A673 (cell line): ENCODE data around the gene LRRTM3. TPM values are rescaled to one million over a fixed set of nuclear protein-coding genes. Genes with fewer than 3 reads are reported as not detected.

Source experiments
- BruUV-seq: library from RNA; stranded (reverse); fragments of 400-500 nt; replicated peaks from 2 replicates; lab custom pipeline; 2021; lab: Mats Ljungman, UMichigan
- CTCF ChIA-PET: fragments of 300-600 bp; sonication (Branson Sonifier 250); formaldehyde crosslinking; loops from one replicate; lab custom pipeline; 2022; ENCODE audit warnings: antibody characterized with exemption; lab: Charles Lee
- POLR2A ChIA-PET: fragments of 300-600 bp; sonication (Branson Sonifier 250); formaldehyde crosslinking; loops from one replicate; lab custom pipeline; 2022; ENCODE audit warnings: antibody characterized with exemption; ENCODE audit not compliant: low non-redundant PET; lab: Charles Lee
- DNase-seq: peaks from one replicate; pipeline ENCODE4 v3.0.0-alpha.2; 2015; ENCODE audit warnings: low spot score
- H3K27ac ChIP-seq: fragments of 200-600 bp; sonication (generic); 2 replicates; pipeline ENCODE4 v1.5.1; 2016; ENCODE audit warnings: mixed run types, low read depth, mild to moderate bottlenecking, mixed read lengths, antibody characterized with exemption, low read length; ENCODE audit not compliant: poor library complexity, severe bottlenecking
- H3K27me3 ChIP-seq: fragments of 200-600 bp; sonication (generic); replicated peaks from 2 replicates; pipeline ENCODE4 v1.6.1; 2017; ENCODE audit warnings: mixed run types, low read depth, mild to moderate bottlenecking, mixed read lengths, antibody characterized with exemption, low read length; ENCODE audit not compliant: insufficient read depth, poor library complexity
- H3K36me3 ChIP-seq: fragments of 200-600 bp; sonication (generic); 2 replicates; pipeline ENCODE4 v1.6.1; 2016; ENCODE audit warnings: mixed run types, mild to moderate bottlenecking, mixed read lengths, antibody characterized with exemption, low read length; ENCODE audit not compliant: insufficient read depth, poor library complexity, severe bottlenecking
- H3K4me1 ChIP-seq: fragments of 200-600 bp; sonication (generic); 2 replicates; pipeline ENCODE4 v1.6.1; 2017; ENCODE audit warnings: mixed run types, mild to moderate bottlenecking, mixed read lengths, antibody characterized with exemption, low read length; ENCODE audit not compliant: insufficient read depth, poor library complexity, severe bottlenecking
- H3K4me3 ChIP-seq: fragments of 200-600 bp; sonication (generic); 2 replicates; pipeline ENCODE4 v1.5.1; 2016; ENCODE audit warnings: low read depth, mixed run types, mild to moderate bottlenecking, mixed read lengths, low read length; ENCODE audit not compliant: poor library complexity, severe bottlenecking
- H3K9me3 ChIP-seq: fragments of 200-600 bp; sonication (generic); 2 replicates; pipeline ENCODE4 v1.6.1; 2016; ENCODE audit warnings: mixed run types, low read depth, mild to moderate bottlenecking, mixed read lengths, antibody characterized with exemption, low read length; ENCODE audit not compliant: poor library complexity, severe bottlenecking
- EZH2 ChIP-seq: fragments of 200-600 bp; sonication (generic); IDR thresholded peaks from 2 replicates; pipeline ENCODE4 v1.6.1; 2017; ENCODE audit warnings: borderline replicate concordance, low read depth, mild to moderate bottlenecking, mixed read lengths, antibody characterized with exemption, low read length; ENCODE audit not compliant: poor library complexity, severe bottlenecking
- intact Hi-C: fragments of 100-400 bp; cut with micrococcal nuclease; formaldehyde crosslinking; loops from one replicate; pipeline ENCODE4 v1.10.0; 2022; ENCODE audit not compliant: unreplicated experiment
- total RNA-seq: library from RNA; stranded (reverse); gene quantifications from 2 replicates; pipeline ENCODE4 v1.2.3, GENCODE V29; 2021
- TF ChIP-seq, protein P1 (sequence below): fragments of 300-800, 200-600 bp; sonication (generic); conservative IDR thresholded peaks from 2 replicates; pipeline ENCODE4 v1.5.1; 2017; ENCODE audit warnings: low read depth, mild to moderate bottlenecking, antibody characterized with exemption, low read length, moderate library complexity, mixed read lengths

The LRRTM3 gene
- total RNA-seq, 1 experiment from 2014 or later = not detected

DNA sequence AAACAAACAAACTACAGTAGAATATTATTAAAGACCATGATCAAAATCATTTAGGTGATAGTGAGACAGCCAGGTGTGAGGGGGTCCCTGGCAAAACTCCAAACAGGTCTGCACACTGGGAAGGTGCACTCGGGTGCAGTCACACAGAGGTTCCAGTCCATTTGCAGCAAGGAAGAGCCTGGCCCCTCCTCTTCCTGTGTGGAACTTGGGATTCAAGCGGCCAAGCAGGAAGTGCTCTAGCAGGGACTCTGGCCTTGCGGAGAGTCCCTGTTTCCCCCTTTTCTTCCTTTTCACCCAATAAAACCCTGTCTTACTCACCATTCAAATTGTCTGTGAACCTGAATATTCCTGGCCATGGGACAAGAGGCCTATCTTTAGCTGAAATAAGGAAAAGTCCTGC, 181.8 kb downstream of the LRRTM3 start:
- no TSS peak for BruUV-seq
- no peaks in the 10 kb centered on the region for H3K9me3 ChIP-seq
- H3K4me3 ChIP-seq = no peak overlapping the region
- no peak for TF ChIP-seq EZH2
- TF ChIP-seq, protein P1, sequence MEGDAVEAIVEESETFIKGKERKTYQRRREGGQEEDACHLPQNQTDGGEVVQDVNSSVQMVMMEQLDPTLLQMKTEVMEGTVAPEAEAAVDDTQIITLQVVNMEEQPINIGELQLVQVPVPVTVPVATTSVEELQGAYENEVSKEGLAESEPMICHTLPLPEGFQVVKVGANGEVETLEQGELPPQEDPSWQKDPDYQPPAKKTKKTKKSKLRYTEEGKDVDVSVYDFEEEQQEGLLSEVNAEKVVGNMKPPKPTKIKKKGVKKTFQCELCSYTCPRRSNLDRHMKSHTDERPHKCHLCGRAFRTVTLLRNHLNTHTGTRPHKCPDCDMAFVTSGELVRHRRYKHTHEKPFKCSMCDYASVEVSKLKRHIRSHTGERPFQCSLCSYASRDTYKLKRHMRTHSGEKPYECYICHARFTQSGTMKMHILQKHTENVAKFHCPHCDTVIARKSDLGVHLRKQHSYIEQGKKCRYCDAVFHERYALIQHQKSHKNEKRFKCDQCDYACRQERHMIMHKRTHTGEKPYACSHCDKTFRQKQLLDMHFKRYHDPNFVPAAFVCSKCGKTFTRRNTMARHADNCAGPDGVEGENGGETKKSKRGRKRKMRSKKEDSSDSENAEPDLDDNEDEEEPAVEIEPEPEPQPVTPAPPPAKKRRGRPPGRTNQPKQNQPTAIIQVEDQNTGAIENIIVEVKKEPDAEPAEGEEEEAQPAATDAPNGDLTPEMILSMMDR = no peak
- intact Hi-C loops = no loop called here
- POLR2A ChIA-PET = no interaction called here
- no peak overlapping the region for H3K27ac ChIP-seq
- no peaks in the 10 kb centered on the region for H3K4me1 ChIP-seq
- no peaks in the 10 kb centered on the region for H3K36me3 ChIP-seq
- CTCF ChIA-PET = no interaction called here
- no peaks in the 10 kb centered on the region for H3K27me3 ChIP-seq
- DNase-seq = no peak

DNA sequence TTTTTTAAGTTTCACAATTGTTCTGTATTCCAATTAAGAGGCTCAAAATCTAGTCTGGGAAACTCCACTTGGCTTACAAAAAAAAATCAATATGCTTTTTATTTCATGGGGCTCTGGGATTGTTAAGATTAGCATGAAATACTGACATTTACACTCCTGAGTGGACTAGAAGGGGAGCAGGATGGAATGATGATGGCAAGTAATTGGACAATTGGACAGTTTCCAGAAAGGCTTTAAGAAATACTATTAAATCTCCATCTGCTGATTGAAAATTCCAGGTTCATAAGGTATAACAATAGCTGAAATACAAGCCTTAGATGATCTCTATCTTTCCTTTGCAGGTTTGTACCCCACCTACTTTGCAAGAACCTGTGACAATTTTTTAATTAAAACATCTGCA, 184.4 kb downstream of the LRRTM3 start:
- H3K36me3 ChIP-seq = no peaks in the 10 kb centered on the region
- no peaks in the 10 kb centered on the region for H3K27me3 ChIP-seq
- no peaks in the 10 kb centered on the region for H3K4me1 ChIP-seq
- intact Hi-C loops = no loop called here
- BruUV-seq = no TSS peak
- no peaks in the 10 kb centered on the region for H3K9me3 ChIP-seq
- H3K4me3 ChIP-seq = no peak overlapping the region
- TF ChIP-seq, protein P1 = no peak
- TF ChIP-seq EZH2 = no peak
- CTCF ChIA-PET = no interaction called here
- POLR2A ChIA-PET = no interaction called here
- no peak overlapping the region for H3K27ac ChIP-seq
- no peak for DNase-seq

DNA sequence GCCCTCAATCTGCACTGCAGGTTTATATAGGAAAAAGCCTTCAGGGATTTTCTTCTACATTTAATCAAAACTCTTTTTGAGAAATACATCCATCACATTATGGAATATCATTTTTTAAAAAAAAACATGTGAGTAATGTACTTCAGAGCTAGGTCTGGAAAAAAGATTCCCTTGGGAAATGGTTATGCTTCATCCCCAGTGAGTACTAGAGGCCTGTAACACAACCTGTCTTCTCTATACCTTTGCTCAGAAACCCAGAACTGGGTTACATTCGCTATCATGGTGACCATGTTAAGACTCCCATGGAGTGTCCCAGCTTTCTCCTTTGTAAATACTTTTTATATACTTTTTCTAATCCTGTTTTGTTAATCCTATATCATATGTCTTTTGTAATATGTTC, 186.9 kb downstream of the LRRTM3 start:
- CTCF ChIA-PET = no interaction called here
- intact Hi-C loops = no loop called here
- BruUV-seq = no TSS peak
- H3K9me3 ChIP-seq = no peaks in the 10 kb centered on the region
- H3K4me3 ChIP-seq = no peak overlapping the region
- H3K27ac ChIP-seq = no peak overlapping the region
- POLR2A ChIA-PET = no interaction called here
- no peaks in the 10 kb centered on the region for H3K4me1 ChIP-seq
- TF ChIP-seq, protein P1 = no peak
- no peak for TF ChIP-seq EZH2
- no peaks in the 10 kb centered on the region for H3K27me3 ChIP-seq
- H3K36me3 ChIP-seq = no peaks in the 10 kb centered on the region
- DNase-seq = no peak
